Fibroblast of peridontal ligament (primary cell): ENCODE results near the gene GZF1.

Experiments
- DNase-seq: peaks from one replicate; pipeline ENCODE4 v3.0.0-alpha.2; 2010; ENCODE audit errors: extremely low read depth

Gene GZF1

GRCh38 chr20:23361476-23362391, at the start of gene GZF1:
GZF1 (plus strand) TSS chr20:23362182; CDS start chr20:23364384, 2,202 bp downstream.
- DNase-seq = peak; percentile 96

- no peak for DNase-seq
These were observed 48.7 kb upstream of the GZF1 start for GRCh38 chr20:23313271-23313670.

GRCh38 chr20:23314699-23315098, 47.3 kb upstream of the GZF1 start:
- DNase-seq = no peak

DNA sequence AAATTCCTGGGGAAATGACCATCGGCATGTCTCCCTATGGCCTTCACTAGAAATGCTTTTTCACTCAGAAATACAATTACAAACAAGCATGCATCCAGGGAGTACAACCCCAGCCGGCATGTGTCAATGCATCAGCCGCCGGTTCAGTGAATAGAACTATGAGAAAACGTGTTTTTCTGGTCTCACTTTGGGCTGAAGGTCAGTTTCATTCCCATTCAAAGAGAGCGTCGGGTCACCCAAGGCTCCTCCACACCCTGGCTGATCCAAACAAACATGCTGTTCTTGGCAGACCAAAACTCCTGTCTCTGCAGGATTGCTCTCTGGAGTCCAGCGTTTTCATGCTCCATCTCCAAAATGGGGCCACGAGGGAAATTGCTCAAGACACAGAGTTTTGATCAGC, 46.9 kb upstream of the GZF1 start:
- no peak for DNase-seq

DNA sequence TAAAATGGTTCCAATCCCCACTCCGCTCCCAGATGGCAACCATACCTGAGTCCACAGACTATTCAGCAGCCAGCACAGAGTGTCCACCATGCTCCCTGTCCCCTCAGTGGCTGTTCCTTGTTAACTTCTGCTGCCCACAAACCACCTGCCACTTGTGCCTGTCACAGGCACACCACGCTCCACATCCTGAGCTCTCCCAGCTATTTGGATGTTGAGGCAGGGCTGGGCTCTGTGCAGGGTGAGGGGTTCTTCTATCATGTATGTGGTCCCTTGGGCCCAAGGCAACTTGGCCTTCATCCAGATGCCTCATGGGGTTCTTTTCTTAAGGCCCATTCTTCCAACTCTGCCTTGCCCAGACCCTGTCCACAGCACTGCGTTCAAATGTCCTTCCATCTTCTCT, 45.4 kb upstream of the GZF1 start:
- no peak for DNase-seq

DNA sequence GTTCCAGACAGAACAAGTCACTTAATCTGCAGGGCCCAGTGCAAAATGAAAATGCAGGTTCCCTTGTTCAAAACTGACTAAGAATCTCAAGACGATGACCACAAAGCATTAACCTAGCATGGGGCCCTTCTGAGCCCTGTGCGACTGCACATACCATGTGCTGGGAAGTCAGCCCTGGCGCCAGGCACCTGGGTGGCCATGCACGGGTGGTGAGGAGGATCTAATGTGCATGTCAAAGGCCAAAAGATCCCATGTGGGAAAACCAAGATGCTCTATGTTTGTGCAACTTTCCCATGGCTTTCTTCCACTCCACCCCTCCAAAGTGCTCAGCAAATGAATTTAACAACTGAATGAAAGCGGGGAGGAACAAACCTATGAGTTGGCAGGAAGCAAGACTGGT, 44.9 kb upstream of the GZF1 start:
- DNase-seq = no peak

- no peak for DNase-seq
These were observed 43.6 kb upstream of the GZF1 start for GRCh38 chr20:23318347-23318746.

DNA sequence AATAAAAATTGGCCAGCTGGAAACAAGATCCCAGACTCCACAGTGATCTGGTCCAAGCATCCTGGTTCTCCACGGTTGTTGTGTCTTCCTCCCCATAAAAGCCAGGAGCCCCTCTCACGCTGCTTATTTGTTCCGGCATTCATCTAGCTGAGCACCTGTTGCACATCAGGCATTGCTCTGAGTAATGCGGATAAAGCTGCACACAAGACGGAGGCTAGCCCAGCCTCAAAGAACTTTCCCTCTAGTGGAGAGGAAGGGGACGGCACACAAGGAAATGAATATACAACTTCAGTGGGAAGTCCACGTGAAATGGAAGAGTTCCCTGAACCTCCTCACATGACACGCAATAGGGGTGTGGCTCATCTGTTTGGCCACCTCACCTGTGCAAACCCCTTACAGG, 41.7 kb upstream of the GZF1 start:
- DNase-seq = peak; percentile 3

- DNase-seq = no peak
These were observed 36.9 kb upstream of the GZF1 start for GRCh38 chr20:23325107-23325506.

DNA sequence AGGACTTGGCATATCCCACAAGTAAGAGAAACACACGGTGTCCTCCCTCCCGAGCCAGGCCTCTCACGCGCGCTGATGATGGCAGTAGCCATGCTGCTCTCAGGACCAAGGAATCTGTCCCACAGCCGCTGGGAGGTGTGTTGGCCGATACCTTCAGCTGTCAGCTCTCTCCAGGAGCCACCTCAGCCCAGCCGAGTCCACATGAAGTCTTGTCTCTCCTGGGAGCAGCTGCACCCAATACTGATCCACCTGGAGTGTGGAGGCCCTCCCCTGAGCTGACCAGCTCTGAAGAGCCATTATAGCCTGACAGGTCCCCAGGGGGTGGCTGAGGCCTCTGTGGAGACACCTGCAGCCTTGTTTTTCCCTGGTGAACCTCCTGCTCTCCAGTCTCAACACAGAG, 35.2 kb upstream of the GZF1 start:
- no peak for DNase-seq

- no peak for DNase-seq
These were observed 34.2 kb upstream of the GZF1 start for GRCh38 chr20:23327617-23328333.

- DNase-seq = peak; percentile 12
These were observed 30.3 kb upstream of the GZF1 start for GRCh38 chr20:23331450-23332350.

DNA sequence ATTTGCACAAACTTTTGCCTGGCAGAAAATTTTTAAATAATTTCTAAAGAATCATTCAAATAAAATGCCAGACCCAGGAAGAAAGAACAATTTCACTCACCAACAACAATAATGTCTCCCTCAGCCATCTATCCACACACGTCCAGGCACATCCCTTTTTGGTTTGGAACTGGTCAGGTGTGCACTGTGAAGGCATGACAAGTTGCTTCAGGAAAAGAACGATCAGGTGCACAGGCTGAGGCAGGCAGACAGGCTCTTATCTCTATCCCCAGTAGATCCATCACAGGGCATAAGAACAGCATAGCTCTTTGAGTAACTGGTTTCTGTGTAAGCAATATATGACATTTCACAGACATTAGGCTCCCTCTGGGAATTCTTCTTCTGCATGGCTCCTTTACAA, 29.5 kb upstream of the GZF1 start:
- no peak for DNase-seq

DNA sequence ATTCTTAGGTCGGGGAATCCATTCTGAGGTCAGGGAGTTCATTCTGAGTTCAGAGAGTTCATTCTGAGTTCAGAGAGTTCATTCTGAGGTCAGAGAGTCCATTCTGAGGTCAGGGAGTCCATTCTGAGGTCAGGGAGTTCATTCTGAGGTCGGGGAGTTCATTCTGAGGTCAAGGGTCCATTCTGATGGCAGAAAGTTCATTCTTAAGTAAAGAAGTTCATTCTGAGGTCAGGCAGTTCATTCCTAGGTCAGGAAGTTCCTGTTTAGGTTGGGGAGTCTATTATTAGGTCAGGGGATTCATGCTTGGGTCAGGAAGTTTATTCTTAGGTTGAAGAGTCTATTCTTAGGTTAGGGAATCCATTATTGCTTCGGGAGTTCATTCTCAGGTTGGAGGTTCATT, 27.9 kb upstream of the GZF1 start:
- DNase-seq = no peak

GRCh38 chr20:23335521-23335920, 26.5 kb upstream of the GZF1 start:
- DNase-seq = no peak

GRCh38 chr20:23336476-23336875, 25.5 kb upstream of the GZF1 start:
- no peak for DNase-seq

DNA sequence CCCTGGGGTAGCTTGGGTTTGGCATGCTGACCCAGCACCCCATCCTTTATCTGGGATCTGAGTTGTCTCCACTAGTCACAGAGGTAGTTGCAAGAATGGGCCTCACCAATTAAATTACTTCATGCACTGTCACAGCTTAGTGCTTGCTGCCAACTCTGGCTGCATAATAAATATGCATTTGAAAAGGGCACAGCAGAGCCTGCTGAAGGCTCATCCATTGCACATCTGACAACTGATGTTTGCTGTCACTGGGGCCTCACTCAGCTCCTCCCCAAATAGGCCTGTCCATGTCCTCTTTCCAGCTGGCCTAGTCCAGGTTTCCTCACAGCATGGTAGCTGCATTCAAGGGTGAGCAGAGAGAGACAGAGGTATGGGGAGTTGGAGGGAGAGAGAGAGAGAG, 24.7 kb upstream of the GZF1 start:
- no peak for DNase-seq

GRCh38 chr20:23339986-23340385, 22.0 kb upstream of the GZF1 start:
- no peak for DNase-seq

DNA sequence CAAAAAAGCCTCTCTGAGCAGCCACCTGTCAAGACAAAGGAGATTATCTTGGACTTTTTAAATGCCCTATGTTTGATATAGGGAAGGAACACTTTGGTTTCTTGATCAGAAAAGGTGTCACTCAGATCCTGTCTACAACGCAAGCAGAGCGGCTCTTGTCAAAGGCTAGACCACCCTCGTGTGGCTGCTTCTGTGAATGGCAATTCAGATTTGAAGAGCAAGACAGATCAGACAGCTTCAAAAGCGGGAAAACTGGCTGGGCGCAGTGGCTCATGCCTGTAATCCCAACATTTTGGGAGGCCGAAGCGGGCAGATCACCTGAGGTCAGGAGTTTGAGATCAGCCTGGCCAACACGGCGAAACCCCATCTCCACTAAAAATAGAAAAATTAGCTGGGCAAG, 21.5 kb upstream of the GZF1 start:
- DNase-seq = peak; percentile 81

DNA sequence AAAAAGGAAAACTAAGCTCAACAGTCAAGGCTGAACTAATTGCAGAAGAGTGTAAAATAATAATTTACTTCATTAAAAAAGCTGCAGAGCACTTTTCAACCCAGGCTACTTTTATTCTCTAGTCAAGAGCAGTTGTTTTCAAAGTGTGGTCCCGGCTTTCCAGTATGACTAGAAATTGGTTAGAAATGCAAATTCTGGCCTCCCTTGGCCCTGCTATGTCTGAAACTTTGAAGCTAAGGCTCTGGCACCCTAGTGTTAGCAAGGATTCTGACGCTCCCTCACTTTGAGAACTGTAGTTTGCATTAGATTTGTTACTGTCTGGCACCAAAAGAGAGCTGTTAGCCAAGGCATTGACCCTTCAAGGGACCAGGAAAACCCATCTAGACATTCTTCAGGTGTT, 20.9 kb upstream of the GZF1 start:
- no peak for DNase-seq

- DNase-seq = no peak
These were observed 18.4 kb upstream of the GZF1 start for GRCh38 chr20:23343590-23343989.

GRCh38 chr20:23344336-23344735, 17.6 kb upstream of the GZF1 start:
- no peak for DNase-seq
